HG02759 (cell line): ENCODE data around the gene EIF4E.
"Not testable (repeated sequence)": the region's sequence is repeated elsewhere in the genome, so short reads cannot be mapped to it uniquely, and the experiment has no call there.

ENCODE experiments used
- ATAC-seq: cut with Tn5 transposase; IDR thresholded peaks from one replicate; pipeline ENCODE4 v1.9.1; 2021; ENCODE audit warnings: mild to moderate bottlenecking, moderate library complexity; ENCODE audit not compliant: unreplicated experiment

The EIF4E gene

DNA sequence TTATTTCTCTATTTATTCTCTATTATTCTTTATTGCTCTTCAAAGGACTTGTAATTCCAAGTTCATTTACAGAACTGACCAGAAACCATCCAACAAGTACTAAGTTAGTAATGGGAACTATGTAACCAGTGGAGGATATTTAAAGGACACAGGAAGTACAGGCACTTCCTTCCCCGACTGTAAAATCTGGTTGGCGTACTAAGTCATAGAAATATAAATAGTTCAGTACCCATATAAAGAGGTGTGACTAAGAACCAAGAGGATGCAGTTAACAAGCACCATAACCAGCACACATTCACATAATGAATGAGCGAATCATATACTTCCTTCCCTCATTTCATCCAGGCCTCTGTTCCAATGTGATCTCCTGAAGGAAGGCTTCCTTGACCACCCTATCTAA, 3.6 kb upstream of the EIF4E start:
- no peak for ATAC-seq

DNA sequence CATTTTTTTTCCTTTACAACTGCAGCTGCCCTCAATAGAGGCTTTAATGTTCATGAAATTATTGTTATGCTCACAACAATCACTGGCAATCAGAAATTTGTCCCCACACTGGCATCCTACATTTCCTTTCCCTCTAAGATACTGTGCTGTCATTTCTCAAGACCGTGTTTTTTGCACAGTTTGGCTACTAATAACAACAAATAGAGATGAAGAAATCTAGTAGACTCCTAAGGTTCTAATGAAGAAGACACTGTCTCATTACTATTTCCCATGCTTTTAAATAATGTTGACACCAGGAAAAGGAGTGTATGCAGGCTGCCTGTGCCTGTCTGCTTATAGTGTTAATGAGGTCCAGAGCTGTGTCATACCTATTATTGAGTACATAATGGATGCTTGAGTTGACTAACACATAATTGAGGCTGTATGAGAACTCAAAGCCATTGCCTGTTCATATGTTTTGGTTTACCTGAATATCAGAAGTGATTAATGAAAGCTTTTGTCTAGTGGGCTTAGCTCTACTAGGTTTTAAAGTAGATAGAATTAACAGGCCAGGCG, 1.5 kb upstream of the EIF4E start:
- no peak for ATAC-seq

DNA sequence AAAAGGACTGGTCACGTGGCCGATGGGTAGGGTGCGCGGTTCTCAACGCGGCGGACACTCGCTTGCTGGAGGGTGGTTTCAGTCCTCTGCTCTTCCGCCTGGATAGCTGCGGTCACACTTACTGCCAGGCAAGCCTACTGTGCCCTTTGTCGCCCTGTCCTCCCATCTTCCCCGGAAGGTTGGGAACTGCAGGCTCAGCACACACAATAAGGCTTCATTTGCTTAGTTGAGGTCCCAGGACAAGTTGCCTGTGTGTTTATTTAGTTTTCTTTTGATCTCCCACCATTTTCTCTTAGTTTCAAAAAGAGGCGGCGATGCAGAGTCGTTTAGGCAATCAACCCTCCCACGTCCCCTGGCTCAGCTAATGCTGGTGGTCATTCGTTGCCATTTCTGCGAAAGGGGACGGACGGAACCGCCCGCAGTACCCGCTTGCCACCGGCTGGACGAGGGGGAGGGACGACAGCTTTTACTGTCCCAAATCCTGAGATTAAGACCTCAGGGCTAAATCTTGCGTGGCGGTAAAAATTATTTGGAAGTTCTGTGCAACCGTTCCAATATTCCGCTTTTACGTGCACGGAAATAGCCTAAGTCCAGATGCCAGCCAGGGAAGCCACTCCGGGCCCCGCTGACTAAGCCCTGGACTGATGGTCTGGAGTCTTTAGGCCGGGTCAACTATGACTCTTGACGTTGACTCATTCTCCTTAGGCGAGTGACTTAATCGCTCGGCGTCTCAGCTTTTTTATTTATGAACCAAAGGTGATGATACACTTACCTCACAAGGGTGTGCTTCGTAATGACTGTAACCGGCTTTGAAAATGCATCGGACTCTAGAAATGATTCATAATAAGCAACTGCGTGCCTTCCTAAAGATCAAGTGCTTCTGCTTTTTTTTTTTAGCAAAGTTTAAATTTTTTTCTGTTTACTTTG, 671 bp upstream of the EIF4E start:
- peak; percentile 54 for ATAC-seq

DNA sequence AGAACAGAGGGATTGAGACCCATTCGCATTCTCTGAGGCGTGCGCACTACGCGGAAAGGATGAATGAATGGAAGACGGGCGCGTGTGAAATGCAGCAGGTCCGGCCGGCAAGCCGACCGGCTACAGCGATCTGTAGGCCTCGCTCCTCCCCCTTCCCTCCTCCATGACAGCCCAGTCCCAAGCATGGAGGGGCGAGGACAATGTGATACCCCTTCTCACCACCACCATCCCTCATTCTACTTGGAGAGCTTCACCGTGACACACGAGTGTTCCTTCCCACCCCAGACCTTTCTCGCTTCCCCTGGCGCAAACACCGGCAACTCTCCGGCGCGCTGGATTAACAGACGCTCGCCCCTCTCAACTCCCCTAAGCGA, 815 bp downstream of the EIF4E start:
- peak; percentile 40 for ATAC-seq

DNA sequence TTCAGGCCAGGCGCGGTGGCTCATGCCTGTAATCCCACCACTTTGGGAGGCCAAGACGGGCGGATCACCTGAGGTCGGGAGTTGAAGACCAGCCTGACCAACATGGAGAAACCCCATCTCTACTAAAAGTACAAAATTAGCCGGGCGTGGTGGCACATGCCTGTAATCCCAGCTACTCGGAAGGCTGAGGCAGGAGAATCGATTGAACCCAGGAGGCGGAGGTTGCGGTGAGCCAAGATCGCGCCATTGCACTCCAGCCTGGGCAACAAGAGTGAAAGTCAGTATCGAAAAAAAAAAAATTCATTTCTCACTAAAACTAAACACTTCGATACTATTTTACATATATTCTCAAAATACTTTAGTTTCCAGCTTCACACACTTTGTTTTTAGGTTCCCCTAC, 2.7 kb downstream of the EIF4E start:
- ATAC-seq: not testable (repeated sequence)

DNA sequence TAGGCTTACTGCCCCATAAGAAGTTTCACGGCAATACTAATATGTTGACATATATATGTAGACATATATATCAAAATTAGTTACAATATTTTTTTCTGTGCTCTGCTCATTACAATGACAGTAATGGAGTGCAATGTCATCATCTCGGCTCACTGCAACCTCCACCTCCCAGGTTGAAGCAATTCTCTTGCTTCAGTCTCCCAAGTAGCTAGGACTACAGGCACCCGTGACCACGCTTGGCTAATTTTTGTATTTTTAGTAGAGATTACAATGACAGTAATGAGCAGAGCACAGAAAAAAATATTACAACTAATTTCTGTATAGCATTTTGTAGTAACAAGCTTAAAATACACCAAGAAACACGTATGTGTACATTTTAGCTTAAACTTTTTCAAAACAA, 7.6 kb downstream of the EIF4E start:
- ATAC-seq: no peak

DNA sequence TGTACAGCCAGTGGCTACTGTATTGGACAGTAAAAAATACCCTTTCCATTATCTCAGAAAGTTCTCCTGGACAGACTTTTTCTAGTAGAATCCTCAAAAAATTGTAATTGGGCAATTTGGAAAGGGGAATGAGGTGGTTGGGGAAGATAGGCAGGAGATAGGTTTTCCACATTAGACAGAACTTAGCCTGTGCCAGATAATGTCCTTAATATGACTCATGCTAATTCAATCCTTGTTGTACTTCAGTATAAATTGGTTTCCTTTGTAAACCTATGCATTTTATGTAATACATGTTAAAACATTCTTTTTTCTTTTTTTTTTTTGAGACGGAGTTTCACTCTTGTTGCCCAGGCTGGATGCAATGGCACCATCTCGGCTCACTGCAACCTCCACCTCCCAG, 8.9 kb downstream of the EIF4E start:
- ATAC-seq: no peak

DNA sequence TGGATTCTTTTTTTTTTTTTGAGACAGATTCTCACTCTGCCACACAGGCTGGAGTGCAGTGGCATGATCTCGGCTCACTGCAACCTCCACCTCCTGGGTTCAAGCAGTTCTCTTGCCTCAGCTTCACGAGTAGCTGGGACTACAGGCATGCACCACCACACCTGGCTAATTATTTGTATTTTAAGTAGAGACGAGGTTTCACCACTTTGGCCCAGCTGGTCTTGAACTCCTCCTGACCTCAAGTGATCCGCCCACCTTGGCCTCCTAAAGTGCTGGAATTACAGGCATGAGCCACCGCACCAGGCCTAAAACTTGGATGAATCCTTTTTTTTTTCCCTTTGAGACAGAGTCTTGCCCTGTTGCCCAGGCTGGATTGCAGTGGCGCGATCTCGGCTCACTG, 18.2 kb downstream of the EIF4E start:
- ATAC-seq: peak; percentile 61

DNA sequence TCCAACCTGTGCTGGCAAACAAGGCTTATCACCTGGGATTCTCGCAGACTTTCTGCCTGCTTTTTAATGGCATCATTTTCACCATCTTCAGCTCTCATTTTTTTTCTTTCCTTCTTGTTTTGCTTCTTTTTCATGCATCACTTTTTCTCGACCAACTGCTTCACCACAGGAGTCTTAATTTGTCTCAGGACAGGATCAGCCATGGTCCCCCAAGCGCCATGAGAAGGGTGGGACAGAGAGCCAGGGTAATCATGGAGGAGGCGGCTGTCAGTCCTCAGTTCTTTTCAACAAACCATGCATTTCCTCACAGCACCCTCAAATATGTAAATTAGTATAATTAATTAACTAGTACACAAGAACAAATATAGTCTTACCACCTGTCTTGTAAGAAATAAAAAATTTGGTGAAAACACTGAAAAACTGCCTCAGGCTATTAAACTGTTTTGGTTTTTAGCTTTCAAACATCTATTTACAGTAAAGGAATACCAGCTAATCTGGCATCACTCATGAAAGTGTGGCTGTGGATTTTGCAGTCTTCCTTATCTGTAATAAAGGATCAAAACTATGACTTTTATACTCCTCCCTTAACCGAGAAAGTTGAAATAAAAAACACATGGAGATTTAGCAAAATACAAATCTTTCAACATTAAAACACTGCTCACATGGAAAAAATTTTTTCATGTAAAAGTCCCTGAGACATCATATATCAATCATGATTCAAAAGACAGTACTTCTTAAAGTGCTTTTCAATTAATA, 19.1 kb downstream of the EIF4E start:
- no peak for ATAC-seq

DNA sequence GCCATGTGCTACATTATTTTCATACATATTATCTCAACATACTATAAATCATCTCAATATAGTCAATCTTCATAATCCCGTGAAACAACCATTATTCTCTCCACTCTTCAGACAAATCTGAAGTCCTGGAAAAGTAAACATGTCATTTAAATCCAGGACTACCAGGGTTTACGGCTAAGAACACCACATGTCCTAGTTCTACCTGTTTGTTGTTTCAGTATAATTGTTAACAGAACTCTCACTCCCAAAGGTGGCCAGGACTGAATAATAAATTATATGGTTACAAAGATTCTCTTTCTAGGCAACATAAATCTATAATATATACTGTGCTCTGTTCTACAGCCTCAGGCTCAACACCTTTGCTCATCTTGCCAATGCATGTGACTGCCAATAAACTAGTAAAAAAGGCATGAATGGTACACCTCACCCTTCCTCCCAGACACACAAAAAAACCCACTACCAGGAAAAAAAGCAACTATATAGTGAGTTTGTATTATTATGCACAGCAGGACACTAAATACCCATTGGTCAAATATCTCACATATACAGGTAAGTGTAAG, 20.1 kb downstream of the EIF4E start:
- ATAC-seq: no peak

DNA sequence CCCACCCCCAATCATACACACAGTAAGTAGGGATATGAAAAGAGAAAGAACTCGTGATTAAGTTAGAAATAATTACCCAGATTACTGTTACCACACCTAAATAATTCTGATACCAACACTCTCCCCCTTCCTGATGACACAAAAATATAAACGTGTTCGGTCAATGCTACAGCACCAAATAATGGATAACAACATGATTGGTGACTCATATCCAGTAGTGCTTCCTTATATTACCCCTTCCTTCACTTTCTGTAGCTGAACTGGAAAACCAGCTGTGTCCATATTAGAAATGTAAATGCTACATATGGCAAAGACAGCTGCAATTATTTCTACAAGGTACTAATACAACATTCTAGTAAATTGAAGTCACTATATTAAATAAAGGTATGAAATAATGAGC, 20.8 kb downstream of the EIF4E start:
- no peak for ATAC-seq

DNA sequence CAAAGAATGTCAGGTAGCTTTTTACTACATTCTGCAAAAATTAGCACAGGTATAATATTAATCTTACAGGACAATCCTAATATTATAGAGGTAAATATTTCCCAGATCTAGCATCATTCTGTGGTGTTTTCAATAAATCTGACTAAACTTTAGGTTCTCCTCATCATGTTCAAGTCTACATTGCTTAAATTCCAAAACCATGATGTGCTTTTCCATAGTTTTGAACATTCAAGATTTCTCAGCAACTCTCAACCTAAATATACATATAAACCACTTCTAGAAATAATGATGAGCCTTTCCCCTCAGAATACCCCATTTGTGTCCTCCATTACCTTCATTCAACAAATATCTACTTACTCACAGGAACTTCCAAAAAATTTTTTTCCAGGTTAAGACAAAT, 23.1 kb downstream of the EIF4E start:
- ATAC-seq: no peak

DNA sequence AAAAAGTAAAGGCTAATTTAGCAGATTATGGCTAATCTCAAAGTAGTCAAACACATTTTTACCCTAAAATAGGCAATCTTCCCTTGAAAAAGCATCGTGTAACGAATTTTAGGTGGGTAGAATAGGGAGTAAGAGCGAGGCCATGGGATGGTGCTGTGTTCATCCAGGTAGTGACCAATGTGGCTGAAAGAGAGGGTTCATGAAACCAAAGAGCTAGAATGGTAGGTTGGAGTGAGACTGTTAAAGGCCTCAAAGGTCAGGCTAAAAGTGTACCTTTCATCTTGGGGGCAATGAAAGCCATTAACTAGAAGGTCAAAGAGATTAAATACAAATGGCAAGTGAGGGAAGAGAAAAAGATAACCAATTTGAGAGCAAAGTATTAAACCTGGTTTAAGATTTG, 23.6 kb downstream of the EIF4E start:
- ATAC-seq: no peak

DNA sequence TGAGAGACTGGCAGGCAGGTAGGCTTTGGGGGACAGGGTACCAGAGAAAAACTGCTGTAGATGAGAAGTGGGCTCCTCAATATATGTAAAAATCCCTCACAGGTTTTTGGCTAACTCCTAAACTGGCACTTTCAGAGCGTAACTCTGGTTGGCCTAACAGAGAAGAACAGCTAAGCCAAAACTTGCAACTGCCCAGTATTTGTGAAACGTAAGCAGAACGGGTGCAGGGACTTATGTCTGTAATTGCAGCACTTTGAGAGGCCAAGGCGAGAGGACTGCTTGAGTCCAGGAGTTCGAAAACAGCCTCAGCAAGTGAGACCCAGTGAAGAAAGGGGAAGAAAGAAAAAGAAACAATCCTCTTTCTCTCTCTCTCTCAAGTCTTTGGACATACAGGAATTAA, 25.0 kb downstream of the EIF4E start:
- ATAC-seq: no peak

DNA sequence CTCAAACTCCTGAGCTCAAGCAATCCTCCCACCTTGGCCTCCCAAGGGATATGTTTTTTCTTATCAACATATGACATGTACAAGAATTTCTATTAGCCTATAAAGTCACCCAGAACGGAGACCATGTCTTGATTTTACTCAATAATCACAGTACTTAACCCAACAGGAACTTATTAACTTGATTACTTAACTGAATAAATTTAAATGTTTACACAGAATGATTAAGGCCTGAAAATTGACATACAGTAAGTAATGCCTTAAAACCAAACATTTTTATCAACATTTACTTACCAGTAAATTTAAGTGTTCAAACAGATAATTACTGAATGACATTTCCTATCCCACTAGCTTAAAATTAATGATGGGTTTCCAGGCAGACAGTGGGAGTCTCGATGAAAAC, 25.4 kb downstream of the EIF4E start:
- no peak for ATAC-seq

DNA sequence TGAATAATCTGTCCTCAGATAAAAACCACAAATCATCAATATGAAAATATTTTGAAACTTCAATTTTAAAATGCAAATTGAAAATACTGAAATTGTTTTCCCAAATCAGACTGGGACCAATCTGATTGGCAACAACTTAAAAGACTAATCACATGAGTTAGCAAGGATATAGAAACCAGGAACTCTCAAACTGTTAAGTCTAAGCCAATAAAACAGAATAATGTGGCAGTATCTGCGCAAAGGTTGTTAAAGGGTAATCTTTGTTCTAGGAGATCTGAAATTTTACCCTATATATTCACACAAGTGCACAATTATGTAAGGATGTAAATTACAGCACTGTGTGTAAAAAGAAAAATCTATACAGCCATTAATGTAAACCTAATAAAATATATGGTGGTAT, 29.7 kb downstream of the EIF4E start:
- no peak for ATAC-seq

DNA sequence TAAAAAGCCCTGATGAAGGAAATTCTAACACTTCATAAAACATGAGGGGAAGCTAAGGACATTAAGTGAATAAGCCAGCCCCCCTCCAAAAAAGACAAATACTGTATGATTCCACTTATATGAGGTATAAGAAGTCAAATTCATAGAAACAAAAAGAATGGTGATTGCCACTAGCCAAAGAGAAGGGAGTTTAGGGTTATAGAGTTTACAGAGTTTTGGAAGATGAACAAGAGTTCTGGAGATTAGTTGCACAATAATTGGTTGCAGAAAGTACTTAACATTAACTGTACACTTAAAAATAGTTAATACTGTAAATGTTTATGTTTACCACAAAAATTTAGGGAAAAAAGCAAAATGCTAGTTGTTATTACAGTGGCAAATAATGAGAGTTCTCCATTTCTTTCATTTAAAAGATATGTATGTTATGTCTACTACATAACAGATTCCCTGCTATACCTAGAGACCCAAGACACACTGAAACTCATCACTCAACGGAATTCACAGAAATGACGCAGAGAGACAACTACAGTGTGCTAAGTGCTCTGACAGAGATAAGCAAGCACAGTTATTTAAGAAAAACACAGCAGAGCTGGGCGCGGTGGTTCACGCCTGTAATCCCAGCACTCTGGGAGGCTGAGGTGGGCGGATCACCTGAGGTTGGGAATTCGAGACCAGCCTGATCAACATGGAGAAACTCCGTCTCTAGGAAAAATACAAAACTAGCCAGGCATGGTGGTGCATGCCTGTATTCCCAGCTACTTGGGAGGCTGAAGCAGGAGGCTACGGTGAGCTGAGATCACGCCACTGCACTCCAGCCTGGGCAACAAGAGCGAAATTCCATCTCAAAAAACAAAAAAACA, 37.2 kb downstream of the EIF4E start:
- no peak for ATAC-seq

DNA sequence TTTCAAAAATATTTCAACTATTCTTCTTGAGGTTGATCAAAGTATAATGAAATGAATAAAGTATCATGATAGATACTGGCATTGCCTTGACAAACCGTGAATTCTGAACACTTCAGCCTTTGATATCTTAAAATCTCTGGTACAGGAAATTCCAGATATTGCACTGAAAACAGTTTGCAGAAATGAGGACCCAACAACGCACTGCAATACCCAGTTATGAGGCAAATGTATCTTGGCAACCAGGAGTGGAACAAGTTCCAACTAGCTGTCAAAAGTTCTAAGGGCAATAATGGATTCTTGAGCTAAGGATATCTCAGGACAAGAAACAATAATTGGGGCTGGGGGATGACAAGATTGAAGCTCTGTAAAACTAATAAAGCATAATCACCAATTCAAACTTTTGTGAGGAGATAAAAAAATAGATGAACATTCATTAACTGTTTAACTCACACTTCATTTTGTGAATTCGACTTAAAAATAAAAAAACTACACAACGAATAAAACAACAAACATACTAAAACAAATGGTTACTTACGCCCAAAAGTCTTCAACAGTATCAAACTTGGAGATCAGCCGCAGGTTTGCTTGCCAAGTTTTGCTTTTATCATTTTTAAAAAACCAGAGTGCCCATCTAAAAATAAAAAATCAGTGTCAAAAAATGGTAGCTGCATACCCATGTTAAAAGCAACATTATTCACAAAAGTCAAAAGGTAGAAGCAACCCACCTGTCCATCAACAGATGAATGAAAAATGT, 38.1 kb downstream of the EIF4E start:
- ATAC-seq: no peak

DNA sequence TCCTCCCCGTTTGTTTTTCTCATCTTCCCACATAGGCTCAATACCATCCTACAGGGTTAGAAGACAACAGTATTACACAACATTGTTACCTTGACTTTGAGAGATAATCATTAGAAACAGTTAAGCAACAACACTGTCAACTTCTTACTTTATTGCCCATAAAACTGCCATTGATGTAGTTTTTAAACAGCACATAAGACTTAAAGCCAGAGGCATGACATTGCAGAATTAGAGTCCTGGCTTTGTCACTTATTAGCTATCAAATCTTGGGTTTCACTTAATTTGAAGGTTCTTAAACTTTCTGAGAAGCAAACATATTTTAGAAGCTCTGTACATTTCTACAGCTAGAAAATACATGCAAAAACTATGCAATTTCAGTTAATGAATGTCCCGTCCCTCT, 41.8 kb downstream of the EIF4E start:
- no peak for ATAC-seq

DNA sequence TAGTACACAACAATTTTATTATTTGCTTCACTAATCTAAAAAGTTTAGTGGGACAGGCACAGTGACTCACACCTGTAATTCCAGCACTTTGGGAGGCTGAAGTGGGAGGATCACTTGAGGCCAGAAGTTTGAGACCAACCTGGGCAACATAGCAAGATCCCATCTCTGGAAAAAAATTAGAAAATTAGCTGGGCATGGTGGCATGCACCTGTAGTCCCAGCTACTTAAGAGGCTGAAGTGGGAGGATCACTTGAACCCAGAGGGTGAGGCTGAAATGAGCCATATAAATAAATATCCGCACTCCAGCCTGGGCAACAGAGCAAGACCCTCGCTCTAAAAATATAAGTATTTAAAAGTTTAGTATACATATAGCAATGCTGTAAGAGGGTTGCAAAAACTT, 42.6 kb downstream of the EIF4E start:
- not testable (repeated sequence) for ATAC-seq
